ENCODE data around the gene C12orf42.

- TF ChIP-seq POLR2A (IDR thresholded peaks at IDR 0.05) (no peak), CTCF (IDR thresholded peaks at IDR 0.05) (no peak)
Observed at GRCh38 chr12:103470664-103471063, 25.1 kb downstream of the C12orf42 start.

All from upper lobe of left lung (tissue), 4 donors.